Astrocyte (in vitro differentiated cells and primary cell): ENCODE measurements around the gene AIMP2.

Source experiments
- CTCF ChIP-seq: IDR thresholded peaks from 2 replicates; pipeline ENCODE4 v1.5.1; 2011; ENCODE audit warnings: low read depth, mild to moderate bottlenecking, inconsistent platforms, low read length, moderate library complexity; ENCODE audit not compliant: insufficient read depth
- EZH2 ChIP-seq: IDR thresholded peaks from 2 replicates; pipeline ENCODE4 v1.6.1; 2012; ENCODE audit warnings: mild to moderate bottlenecking, low read length, inconsistent platforms; ENCODE audit not compliant: insufficient read depth

GRCh38 chr7:6026011-6026819 lies 17.1 kb downstream of the AIMP2 start:
- TF ChIP-seq CTCF (peak; percentile 10), EZH2 (no peak)
